ENCODE data around the gene RGL2.

GRCh38 chr6:33336495-33336894, 37.8 kb upstream of the RGL2 start:
- no peak for TF ChIP-seq CBX2 (IDR thresholded peaks at IDR 0.05; ENCODE audit: low read depth, low read length)
- TF ChIP-seq CBX2 (CRISPR knock-in tag; IDR thresholded peaks at IDR 0.05; ENCODE audit: low read depth) = no peak
- TF ChIP-seq ZNF235 (CRISPR knock-in tag; IDR thresholded peaks at IDR 0.05; ENCODE audit: borderline replicate concordance) = no peak
- TF ChIP-seq YY1 (IDR thresholded peaks at IDR 0.05; ENCODE audit: insufficient read depth, insufficient replicate concordance, low read depth, low read length) = no peak
- no peak for TF ChIP-seq POLR2A (IDR thresholded peaks at IDR 0.05; ENCODE audit: insufficient read depth in 1 of 2, low read depth in 2 of 2, low read length in 2 of 2)
- TF ChIP-seq NFE2L2 (IDR thresholded peaks at IDR 0.05; ENCODE audit: low read length) = no peak
- no peak for TF ChIP-seq ZBTB34 (CRISPR knock-in tag; IDR thresholded peaks at IDR 0.05)
- no peak for TF ChIP-seq FUBP1 (CRISPR knock-in tag; IDR thresholded peaks at IDR 0.05; ENCODE audit: borderline replicate concordance)
- TF ChIP-seq ZNF138 (CRISPR knock-in tag; IDR thresholded peaks at IDR 0.05; ENCODE audit: low read depth) = no peak
- no peak for TF ChIP-seq ETV6 (CRISPR knock-in tag; conservative IDR thresholded peaks at IDR 0.05)
- TF ChIP-seq NFKBIZ (CRISPR knock-in tag; IDR thresholded peaks at IDR 0.05) = no peak
- no peak for TF ChIP-seq NR2F1 (CRISPR knock-in tag; IDR thresholded peaks at IDR 0.05)
- TF ChIP-seq NR2C2 (CRISPR knock-in tag; IDR thresholded peaks at IDR 0.05; ENCODE audit: borderline replicate concordance) = no peak
- no peak for TF ChIP-seq RNF2 (conservative IDR thresholded peaks at IDR 0.05; ENCODE audit: low read depth)
- TF ChIP-seq RELA (CRISPR knock-in tag; IDR thresholded peaks at IDR 0.05) = no peak

Measured in HepG2 (cell line).